NCI-H1105 (cell line): ENCODE results near the gene PKD1.

Experiments used
- DNase-seq: peaks from one replicate; lab custom pipeline; 2025; lab: John Stamatoyannopoulos, UW

PKD1 gene

GRCh38 chr16:2074071-2074470, 61.6 kb downstream of the PKD1 start:
- no peak for DNase-seq

GRCh38 chr16:2072926-2073325, 62.8 kb downstream of the PKD1 start:
- no peak for DNase-seq

- DNase-seq = no peak
Measured at GRCh38 chr16:2071454-2072202, 64.1 kb downstream of the PKD1 start.

- DNase-seq = no peak
Measured at GRCh38 chr16:2070576-2071453, 64.9 kb downstream of the PKD1 start.

- DNase-seq = no peak
Measured at GRCh38 chr16:2066139-2066538, 69.6 kb downstream of the PKD1 start.

GRCh38 chr16:2064368-2064945, 71.2 kb downstream of the PKD1 start:
- no peak for DNase-seq

- DNase-seq = no peak
Measured at GRCh38 chr16:2063861-2064260, 71.8 kb downstream of the PKD1 start.

- no peak for DNase-seq
Measured at GRCh38 chr16:2062801-2063200, 72.9 kb downstream of the PKD1 start.

GRCh38 chr16:2061526-2061925, 74.2 kb downstream of the PKD1 start:
- no peak for DNase-seq

- DNase-seq = no peak
Measured at GRCh38 chr16:2061023-2061422, 74.7 kb downstream of the PKD1 start.

GRCh38 chr16:2060346-2060745, 75.4 kb downstream of the PKD1 start:
- no peak for DNase-seq

- no peak for DNase-seq
Measured at GRCh38 chr16:2058872-2059271, 76.8 kb downstream of the PKD1 start.

GRCh38 chr16:2058420-2058819, 77.3 kb downstream of the PKD1 start:
- no peak for DNase-seq

- no peak for DNase-seq
Measured at GRCh38 chr16:2057438-2057837, 78.3 kb downstream of the PKD1 start.

- DNase-seq = no peak
Measured at GRCh38 chr16:2056681-2057407, 78.9 kb downstream of the PKD1 start.

GRCh38 chr16:2056077-2056476, 79.6 kb downstream of the PKD1 start:
- no peak for DNase-seq

- DNase-seq = peak; percentile 86
Measured at GRCh38 chr16:2054543-2055245, 81.0 kb downstream of the PKD1 start.

GRCh38 chr16:2053897-2054296, 81.8 kb downstream of the PKD1 start:
- DNase-seq = no peak

- DNase-seq = no peak
Measured at GRCh38 chr16:2053211-2053610, 82.5 kb downstream of the PKD1 start.

GRCh38 chr16:2048116-2048543, 87.6 kb downstream of the PKD1 start:
- no peak for DNase-seq

GRCh38 chr16:2047330-2048115, 88.2 kb downstream of the PKD1 start, which contains the start of the genes NTHL1 and TSC2:
Gene NTHL1, minus strand, starts transcription at chr16:2047834. Its CDS starts 11 bp downstream, at chr16:2047823.
Gene TSC2, plus strand, starts transcription at chr16:2047985. Its CDS starts 631 bp downstream, at chr16:2048616.
- DNase-seq = peak; percentile 73
